SHP77 treated with DMSO at 0.1 percent for 48 hours (cell line): ENCODE measurements around the gene MBD3.
A peak's percentile ranks its signal among the peaks of the same experiment; 100 is the strongest.
"Not testable (repeated sequence)": the region's sequence is repeated elsewhere in the genome, so short reads cannot be mapped to it uniquely, and the experiment has no call there.

Source experiments
- DNase-seq: peaks from one replicate; lab custom pipeline; 2025; lab: John Stamatoyannopoulos, UW

The MBD3 gene

DNA sequence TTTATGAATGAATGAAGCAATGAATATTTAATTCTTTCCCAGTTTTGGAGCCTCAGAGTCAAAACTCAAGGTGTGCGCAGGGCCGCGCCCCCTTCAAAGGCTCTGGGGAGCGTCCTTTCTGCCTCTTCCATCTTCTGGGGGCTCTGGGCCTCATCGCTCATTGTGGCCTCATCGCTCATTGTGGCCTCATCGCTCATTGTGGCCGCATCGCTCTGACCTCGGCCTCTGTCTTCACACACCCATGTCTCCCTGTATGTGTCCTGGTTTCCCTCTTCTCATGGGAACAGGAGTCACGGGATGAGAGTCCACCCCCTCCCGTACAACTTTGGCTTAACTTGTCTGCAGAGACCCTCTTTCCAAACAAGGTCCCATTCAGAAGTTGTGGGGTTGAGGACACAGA lies 21.3 kb downstream of the MBD3 start:
- no peak for DNase-seq

DNA sequence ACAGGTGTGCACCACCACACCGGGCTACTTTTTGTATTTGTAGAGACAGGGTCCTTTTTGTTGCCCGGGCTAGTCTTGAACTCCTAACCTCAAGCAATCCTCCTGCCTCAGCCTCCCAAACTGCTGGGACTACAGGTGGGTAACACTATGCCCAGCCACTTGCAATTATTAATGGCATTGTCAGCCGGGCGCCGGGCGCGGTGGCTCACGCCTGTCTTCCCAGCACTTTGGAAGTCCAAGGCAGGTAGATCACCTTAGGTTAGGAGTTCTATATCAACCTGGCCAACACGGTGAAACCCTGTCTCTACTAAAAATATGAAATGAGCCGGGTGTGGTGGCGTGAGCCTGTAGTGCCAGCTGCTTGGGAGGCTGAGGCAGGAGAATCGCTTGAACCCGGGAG lies 21.8 kb downstream of the MBD3 start:
- DNase-seq, result no peak

- DNase-seq, result no peak
Observed at GRCh38 chr19:1569997-1570396, 22.7 kb downstream of the MBD3 start.

DNA sequence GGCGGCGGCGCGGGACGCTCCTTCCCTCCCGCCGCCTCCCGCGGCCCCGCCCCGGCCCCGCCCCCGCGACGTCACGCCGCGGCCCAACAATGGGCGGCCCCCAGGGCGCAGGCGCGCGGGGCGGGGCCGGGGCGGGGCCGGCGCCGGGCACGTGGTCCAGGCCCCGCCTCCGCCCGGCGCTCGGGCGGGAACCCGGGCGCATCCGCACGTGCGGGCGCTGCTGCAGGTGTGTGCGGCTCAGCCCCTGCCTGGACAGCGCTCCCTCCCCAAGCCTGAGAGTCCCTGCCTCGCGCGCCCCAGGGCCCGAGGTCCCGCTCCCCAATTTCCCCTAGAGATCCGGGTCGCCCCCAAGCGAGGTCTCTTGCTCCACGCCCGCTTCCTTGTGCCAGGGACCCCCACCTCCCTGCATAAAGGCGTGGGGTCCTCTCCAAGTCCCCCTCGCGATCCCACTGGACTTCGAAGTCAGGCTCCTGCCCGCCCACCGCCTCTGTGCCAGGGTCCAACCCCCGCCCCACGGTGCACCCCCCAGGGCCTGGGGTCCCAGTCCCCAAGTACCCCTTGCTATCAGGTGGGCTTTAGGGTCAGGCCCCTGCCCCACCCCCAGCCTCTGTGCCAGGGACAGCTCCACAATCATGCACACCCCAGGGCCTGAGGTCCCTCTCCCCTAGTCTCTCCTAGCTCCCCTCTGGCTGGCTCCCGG lies 24.2 kb downstream of the MBD3 start, which contains the start of gene MEX3D:
MEX3D (minus strand) TSS at position 6 of the 700 bp plus-strand sequence. CDS start 267 bp downstream, outside the sequence.
- DNase-seq, result peak; percentile 2

DNA sequence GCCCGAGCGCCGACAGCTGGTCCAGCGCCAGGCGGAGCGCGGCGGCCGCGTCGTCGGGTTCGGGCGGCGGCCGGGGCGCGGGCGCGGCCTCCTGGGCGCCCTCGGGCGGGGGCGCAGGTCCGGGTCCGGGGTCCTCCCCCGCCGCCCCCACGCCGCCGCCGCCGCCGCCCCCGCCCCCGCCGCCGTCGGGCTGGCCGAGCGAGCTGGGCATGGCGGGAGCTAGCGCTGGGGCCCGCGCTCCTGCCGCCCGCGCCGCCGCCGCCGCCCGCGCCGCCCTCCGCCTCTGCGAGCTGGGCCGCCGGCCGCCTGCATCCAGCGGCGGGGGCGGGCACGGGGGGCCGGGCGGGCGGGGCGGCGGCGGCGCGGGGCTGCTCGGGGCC lies 24.8 kb downstream of the MBD3 start:
- DNase-seq, result no peak

GRCh38 chr19:1567116-1567847 lies 25.4 kb downstream of the MBD3 start:
- DNase-seq, result no peak

DNA sequence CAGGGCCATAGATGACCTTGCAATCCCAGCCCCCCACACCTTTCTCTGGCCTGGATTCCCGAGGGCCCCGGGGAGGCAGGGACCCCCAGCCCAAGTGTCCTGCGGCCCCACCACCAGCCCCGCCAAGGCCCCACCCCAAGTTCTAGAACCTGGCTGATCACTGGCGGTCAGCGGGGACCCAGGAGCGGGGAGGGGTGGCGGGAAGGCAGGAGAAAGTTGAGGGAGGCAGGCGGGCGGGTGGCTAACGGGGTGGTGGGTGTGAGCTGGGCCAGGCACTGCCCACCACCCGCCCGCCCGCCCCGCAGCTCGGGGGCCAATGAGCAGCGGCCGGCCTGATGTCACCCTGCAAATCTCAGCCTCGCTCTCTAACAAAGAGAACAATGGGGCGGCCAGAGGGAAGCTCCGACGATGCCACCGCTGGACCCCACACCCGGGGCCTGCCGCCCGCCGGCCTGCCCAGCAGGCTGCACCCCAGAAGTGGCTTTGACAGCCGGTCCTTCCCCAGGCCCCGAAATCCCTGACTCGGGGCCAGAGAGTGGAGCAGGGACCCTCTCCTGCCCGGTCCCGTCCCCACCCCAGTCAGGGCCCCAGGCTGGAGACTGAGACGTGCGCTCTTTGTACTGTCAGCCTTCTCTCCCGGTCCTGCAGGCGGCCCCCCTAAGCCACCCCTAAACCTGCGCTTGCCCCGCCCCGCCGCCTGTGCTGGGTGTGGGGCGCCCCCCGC lies 26.1 kb downstream of the MBD3 start:
- no peak for DNase-seq

DNA sequence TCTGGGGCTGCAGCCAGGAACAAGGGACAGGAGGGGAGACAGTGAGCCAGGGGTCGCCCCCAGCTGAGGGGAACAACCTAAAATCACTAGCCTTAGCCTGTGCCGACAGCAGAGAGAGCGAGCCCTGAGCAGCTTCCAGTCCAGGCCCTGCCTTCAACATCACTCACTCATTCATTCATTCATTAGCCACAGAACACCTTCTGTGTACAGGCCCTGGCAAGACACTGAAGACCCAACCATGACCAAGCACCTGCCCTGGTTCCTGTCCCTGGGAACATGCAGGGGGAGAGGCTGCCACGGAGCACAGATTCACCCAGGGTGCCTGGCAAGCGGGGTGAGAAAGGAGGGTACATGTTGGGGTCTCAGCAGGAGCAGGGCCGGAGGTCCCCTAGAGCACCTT lies 29.4 kb downstream of the MBD3 start:
- no peak for DNase-seq

- DNase-seq, result no peak
Observed at GRCh38 chr19:1561236-1561842, 31.3 kb downstream of the MBD3 start.

DNA sequence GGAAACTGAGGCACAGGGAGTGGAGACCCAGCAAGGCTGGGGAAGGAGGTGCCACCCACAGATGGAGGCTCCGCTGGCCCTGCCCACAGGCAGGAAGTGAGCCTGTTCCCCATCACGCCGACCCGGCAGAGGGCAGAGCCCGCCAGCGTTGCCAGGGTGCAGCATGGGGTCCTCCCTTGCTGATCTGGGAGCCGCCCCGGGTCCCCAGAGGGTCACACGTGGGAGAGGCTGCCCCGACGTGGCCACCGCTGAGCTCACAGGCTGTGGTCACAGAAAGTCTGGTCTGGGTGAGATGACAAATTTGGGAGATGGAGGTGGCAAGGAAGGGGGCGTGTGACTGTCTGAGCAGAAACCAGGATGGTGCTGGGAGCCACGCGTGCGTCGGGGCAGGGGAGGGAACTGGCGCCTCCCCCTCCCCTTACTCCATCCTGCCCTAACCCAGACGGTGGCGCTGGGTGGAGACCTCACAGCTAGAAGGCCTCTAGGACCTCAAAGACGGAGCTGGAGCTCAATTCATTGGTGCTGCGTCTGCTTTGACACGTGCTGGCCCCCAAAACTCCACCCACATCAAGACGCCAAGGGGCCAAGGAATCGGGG lies 32.3 kb downstream of the MBD3 start:
- DNase-seq, result no peak

DNA sequence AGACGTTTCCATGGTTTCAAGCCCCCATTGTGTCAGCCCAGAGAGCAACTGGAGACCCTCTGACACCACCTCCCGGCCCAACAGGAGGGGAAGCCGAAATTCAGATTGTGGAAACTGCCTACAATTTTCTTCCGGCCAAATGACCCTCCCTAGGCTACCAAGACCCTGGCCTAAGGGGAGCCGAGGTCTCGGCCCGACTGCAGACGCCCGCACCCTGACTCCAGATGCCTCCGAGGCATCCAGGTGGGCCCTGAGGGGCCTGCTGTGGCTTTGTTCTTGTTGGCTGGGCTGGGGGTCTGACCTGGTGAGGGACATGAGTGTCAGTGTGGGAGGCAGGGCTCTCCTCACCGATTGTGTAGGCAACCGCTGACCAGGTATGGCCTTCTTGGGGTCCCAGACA lies 34.1 kb downstream of the MBD3 start:
- DNase-seq, result no peak

DNA sequence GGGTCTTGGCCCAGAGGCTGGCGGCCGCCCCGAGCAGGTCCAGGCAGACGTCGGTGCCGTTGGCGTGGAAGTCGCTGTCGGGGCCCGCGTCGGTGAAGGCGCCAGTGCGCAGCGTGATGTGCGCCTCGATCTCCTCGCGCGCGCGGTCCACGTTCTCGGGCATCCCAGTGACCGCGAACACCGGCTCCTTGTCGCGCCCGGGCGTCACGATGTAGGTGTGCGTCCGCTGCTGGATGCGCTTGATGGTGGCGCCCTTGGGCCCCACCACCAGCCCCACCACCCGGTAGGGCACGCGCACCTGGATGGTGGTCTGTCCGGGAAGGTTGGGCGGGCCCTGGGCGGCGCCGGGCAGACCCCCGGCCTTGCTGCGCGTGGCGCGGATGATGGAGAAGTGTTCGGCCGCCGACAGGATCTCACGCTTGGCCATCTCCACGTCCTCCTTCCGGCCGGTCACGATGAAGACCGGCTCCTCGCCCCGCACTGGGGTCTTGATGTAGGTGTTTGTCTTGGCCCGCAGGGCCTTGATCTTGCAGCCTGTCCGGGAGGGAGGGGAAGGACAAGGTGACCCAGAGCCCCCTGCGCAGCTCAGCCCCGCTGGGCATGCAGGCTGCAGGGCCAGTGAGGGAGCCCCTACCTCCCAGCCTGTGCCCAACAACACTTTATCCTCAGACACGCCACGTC lies 36.1 kb downstream of the MBD3 start:
- DNase-seq, result no peak

DNA sequence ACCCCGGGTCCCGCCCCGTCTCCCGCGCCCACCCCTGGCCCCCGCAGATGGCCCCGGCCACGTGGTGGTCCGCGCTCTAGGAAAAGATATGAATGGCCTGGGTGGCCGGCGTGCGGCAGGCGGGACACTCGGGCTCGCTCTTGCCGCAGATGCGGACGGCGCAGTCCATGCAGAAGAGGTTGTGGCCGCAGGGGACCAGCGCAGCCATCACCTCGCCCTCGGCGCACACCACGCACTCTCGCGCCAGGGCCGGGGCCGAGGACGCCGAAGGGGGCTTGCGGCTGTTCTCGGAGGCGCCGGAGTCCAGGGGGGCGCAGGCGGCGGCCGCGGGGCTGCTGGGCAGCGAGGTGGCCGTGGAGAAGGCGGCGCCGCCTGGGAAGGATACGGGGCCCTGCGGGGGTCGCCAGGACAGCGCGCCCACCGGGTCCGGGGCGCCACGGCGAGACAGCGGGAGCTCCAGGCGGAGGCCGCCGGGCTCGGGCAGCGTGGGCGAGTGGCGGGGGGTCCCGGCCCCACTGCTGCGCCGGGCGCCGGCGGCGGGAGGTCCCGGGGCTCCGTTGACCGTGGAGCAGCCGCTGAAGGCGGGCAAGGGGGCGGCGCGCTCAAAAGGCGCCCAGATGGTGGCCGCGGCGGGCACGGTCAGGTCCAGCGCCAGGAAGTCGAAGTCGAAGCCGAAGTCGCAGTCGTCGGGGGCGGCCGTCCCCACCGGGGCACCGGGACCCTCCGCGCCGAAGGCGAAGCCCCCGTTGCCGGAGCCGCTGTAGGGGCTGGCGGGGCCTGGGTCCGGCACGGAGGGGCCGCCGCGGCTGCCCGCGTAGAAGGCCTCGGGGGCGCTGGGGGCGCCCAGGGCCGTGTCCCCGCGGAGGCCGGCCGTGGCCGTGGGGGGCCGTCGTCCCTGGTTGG lies 36.9 kb downstream of the MBD3 start:
- DNase-seq, result no peak

DNA sequence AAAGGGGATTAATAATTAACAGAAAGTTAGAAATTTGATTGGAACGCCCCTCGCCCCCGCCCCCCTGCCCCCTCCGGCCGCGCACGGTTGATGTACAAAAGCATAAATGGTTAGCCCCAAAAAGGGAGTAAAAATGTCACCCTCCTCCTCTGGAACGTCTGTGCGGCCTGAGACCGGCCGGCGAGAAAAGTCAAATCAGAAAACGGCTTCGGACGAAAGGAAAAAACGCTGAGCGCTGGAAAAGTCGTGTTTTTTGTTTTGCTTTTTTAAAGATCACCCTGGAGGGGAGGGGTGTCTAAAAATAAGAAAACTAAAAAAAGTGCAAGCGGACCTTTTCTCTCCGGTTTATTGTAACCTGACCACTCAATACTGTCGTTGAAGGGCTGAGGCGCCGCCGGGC lies 37.7 kb downstream of the MBD3 start:
- no peak for DNase-seq

- no peak for DNase-seq
Observed at GRCh38 chr19:1553415-1553814, 39.2 kb downstream of the MBD3 start.

DNA sequence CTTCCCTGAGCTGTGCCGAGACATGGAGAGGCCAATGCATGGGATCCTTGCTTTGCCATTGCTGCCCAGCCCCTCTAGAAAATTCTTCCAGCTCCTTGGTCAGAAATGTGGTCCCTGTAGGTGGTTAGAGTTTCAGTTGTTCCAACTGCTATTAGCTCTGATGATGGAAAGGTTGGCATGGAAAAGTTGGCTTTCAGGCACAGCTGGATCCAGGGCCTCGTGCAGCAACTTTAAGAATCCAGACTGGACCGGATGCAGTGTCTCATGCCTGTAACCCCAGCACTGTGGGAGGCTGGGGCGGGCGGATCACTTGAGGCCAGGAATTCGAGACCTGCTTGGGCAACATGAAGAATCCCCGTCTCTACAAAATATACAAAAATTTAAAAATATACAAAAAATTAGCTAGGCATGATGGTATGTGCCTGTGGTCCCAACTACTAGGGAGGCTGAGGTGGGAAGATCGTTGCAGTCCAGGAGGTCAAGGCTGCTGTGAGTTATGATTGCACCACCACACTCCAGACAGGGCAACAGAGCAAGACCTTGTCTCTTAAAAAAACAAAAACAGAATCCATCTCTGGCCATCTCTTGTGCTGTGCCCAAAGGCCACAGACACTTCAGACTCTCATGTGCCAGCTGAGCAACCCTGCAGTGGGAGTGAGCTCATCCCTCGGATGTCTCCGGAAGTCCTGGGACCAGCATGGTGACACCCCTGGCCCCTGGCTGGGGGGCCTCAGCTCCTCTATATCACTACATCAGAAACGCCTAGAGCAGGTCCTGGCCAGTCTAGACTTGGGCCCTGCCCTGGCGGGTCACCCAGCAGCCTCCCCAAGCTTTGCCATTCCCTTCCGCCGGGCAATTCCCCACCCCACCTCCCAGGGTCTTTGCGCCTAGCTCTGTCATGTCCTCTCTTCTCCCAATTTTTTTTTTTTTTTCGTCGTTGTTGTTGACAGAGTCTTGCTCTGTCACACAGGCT lies 41.3 kb downstream of the MBD3 start:
- no peak for DNase-seq

GRCh38 chr19:1549332-1549945 lies 43.2 kb downstream of the MBD3 start:
- no peak for DNase-seq

GRCh38 chr19:1540365-1540925 lies 52.2 kb downstream of the MBD3 start:
- DNase-seq, result no peak

DNA sequence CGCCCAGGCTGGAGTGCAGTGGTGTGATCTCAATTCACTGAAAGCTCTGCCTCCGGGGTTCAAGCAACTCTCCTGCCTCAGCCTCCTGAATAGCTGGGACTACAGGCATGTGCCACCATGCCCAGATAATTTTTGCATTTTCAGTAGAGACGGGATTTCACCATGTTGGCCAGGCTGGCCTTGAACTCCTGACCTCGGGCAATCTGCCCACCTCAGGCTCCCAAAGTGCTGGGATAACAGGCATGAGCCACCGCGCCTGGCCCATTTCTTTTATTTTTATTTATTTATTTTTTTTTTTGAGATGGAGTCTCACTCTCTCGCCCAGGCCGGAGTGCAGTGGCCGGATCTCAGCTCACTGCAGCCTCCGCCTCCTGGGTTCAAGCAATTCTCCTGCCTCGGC lies 52.9 kb downstream of the MBD3 start:
- DNase-seq, result not testable (repeated sequence)
